ENCODE measurements around the gene TMEM35B.
"Not testable (repeated sequence)": the region's sequence is repeated elsewhere in the genome, so short reads cannot be mapped to it uniquely, and the experiment has no call there.

- not testable (repeated sequence) for TF ChIP-seq CTCF (conservative IDR thresholded peaks at IDR 0.05; ENCODE audit: low read depth, low read length); EZH2 (IDR thresholded peaks at IDR 0.05; ENCODE audit: low read length, unreplicated experiment)
Measured at GRCh38 chr1:34948739-34949138, 36.4 kb downstream of the TMEM35B start.

All from PC-3 (cell line).